ENCODE data around the gene SLC35G6.
"Not testable (repeated sequence)": the region's sequence is repeated elsewhere in the genome, so short reads cannot be mapped to it uniquely, and the experiment has no call there.

The SLC35G6 gene

DNA sequence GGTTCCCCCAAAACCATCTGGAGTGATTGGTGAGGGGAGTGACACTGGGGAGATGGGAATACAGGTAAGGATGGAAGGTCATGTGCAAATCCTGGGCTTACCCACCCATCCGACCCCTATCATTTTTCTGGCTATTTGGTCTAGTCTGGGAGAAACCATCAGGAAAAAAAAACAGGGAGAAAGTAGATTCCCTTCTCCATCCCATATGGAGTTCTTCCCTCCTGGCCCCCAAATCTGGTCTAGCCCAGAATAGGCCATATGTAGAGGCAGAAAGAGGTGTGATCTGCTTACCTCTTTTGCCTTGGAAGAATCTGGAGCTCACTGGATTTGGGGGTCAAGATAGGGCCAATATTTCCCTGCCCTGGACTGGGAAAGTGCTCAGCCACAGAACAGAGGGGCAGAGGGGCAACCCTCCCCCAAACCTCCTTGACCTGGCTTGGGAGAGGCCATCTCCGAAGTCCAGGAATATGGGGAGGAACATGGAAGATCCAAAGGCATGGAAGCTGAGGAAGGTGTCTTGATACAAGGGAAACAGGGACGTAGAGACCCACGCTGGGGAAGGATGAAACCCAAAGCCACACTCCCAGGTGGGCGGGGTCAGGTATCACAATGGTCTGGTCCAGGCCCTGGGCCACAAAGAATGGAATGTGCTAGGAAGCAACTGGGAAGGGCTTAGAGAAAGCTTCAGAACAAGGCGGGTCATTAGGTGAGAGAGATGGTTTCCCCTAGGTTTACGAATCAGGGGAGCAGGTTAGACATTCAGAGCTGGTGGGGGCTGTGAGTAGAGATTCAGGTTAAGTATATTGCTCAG is 20.2 kb upstream of the SLC35G6 start:
- DNase-seq (ENCODE audit: low spot score): no peak

- no peak for DNase-seq (ENCODE audit: low spot score)
Measured at GRCh38 chr17:7462474-7463371, 18.5 kb upstream of the SLC35G6 start.

DNA sequence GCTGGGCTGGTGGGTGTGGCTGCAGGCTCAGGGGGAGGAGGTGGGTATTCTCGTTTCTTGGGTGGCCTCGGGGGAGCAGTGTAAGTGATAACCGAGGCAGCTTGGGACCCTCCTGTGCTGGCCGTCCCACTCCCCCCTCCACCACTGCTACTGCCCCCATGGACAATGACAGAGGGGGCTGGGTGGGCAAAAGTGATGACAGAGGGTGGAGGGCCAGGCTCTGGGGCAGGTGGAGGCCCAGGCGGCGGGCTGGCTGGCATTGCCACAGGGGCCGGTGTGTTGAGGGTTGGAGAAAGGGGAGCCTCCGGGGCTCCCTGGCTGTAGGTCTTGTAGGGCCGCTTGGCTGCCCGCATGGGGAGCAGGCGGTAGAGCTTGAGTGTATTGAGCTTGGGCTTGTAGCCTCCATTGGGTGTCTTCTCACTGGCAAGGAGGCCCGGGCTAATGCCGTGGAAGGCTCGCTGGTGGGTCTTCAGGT is 17.8 kb upstream of the SLC35G6 start:
- no peak for DNase-seq (ENCODE audit: low spot score)

GRCh38 chr17:7464081-7464480 is 17.2 kb upstream of the SLC35G6 start:
- no peak for DNase-seq (ENCODE audit: low spot score)

DNA sequence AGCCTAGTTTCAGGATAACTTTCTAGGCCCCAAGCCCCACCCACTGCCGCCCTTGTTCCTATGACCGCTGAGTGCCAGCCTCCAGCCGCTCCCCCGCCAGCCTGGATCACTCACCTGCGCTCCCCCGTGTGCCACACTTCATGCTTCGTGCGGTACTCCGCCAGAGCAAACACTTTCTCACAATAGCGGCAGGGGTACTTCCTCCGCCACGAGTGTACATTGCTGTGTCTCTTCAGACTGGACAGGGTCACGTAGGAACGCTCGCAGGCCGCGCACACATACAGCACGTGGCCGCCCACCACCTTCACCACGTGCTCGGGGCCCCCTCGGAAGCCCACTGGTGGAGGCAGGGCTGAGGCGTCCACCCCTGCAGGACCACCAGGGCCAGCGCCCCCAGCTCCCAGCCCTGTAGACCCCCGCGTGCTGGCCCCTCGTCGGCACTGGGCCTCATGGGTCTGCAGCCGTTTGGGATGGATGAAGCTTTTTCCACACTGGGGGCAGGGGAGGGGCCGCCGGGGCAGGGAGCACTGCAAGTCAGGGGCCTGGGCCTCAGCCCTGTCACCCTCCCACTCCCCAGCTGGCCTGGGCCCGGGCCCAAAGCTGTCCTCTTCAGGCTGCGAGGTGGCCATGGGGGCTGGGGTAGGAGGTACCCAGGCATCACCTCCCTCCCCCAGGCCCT is 15.5 kb upstream of the SLC35G6 start:
- DNase-seq (ENCODE audit: low spot score): no peak

DNA sequence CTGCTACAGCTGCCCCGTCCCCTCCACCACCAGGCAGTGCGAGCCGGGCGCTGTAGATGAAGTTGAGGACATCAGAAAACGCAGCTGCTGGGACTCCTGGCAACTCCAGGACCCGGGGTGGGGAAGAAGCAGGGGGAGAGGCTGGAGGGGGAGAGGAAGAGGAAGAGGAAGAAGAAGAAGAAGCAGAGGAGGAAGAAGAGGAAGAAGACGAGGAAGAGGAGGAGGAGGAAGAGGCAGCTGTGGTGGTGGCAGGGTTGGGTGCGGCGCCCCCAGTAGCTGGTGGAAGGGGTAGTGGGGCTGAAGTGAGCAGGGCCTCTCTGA is 15.0 kb upstream of the SLC35G6 start:
- no peak for DNase-seq (ENCODE audit: low spot score)

GRCh38 chr17:7466639-7467341 is 14.5 kb upstream of the SLC35G6 start:
- DNase-seq (ENCODE audit: low spot score): no peak

DNA sequence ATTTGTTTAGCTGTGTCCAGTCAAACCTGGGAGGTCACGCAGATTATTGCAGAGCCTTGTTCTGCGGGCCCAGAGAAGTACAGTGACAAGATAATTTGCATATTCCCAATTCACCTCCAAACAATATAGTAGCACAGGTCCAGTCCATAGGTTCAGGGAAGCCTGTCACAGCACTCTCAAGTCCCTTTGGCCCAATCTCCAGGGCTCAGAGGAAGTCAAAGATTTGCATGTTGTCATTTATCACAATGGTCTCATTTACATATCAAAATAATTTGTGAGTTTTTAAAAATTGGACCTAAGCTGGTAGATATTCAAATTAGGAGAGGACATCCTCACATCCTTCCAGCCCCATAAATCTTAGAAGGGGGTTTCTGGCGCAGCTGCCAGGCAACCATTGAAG is 13.7 kb upstream of the SLC35G6 start:
- DNase-seq (ENCODE audit: low spot score): no peak

- DNase-seq (ENCODE audit: low spot score): no peak
Measured at GRCh38 chr17:7468290-7468689, 13.0 kb upstream of the SLC35G6 start.

DNA sequence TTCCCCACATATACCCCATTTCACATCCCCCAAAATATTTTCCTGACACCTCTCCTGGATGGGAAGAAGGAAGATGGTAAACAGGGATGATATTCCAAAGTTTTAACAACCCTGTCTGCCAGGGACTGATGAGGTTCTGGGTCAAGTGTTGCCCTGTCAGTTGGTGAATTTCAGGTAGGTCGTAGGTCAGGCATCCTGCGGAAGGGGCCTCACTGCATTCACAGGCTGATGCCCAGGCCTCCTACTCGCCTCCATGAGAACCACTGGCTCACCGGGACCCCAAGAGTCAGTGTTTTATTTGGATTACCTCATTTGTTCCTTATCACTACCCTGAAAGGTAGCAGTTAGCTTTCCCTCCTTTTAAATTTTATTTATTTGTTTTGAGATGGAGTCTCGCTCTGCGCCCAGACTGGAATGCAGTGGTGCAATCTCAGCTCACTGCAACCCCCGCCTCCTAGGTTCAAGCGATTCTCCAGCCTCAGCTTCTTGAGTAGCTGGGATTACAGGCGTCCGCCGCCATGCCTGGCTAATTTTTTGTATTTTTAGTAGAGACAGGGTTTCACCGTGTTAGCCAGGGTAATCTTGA is 12.3 kb upstream of the SLC35G6 start:
- no peak for DNase-seq (ENCODE audit: low spot score)

DNA sequence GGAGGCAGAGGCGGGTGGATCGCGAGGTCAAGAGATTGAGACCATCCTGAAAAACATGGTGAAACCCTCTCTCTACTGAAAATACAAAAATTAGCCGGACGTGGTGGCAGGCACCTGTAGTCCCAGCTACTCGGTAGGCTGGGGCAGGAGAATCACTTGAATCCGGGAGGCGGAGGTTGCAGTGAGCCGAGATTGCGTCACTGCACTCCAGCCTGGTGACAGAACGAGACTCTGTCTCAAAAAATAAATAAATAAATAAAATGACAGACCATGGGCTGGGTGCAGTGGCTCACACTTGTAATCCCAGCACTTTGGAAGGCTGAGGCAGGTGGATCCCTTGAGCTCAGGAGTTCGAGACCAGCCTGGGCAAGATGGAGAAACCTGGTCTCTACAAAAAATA is 11.4 kb upstream of the SLC35G6 start:
- DNase-seq (ENCODE audit: low spot score): not testable (repeated sequence)

DNA sequence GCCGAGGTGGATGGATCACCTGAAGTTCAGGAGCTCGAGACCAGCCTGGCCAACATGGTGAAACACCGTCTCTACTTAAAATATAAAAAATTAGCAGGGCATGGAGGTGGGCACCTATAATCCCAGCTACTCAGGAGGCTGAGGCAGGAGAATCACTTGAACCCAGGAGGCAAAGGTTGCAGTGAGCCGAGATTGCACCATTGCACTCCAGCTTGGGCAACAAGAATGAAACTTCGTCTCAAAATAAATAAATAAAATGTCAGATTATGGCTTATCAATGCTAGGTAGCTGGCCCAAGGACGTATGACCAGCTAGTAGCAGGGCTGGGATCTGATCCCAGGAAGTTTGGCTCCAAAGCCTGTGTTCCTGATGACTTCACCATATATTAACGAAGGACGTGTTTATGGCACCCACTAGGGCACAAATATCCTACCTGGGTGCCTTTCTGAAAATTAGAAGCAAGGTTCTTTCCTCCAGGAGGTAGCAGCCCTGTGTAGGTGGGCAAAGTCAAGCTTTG is 10.7 kb upstream of the SLC35G6 start:
- not testable (repeated sequence) for DNase-seq (ENCODE audit: low spot score)

- DNase-seq (ENCODE audit: low spot score): no peak
Measured at GRCh38 chr17:7471729-7472128, 9.5 kb upstream of the SLC35G6 start.

- not testable (repeated sequence) for DNase-seq (ENCODE audit: low spot score)
Measured at GRCh38 chr17:7474767-7475166, 6.5 kb upstream of the SLC35G6 start.

DNA sequence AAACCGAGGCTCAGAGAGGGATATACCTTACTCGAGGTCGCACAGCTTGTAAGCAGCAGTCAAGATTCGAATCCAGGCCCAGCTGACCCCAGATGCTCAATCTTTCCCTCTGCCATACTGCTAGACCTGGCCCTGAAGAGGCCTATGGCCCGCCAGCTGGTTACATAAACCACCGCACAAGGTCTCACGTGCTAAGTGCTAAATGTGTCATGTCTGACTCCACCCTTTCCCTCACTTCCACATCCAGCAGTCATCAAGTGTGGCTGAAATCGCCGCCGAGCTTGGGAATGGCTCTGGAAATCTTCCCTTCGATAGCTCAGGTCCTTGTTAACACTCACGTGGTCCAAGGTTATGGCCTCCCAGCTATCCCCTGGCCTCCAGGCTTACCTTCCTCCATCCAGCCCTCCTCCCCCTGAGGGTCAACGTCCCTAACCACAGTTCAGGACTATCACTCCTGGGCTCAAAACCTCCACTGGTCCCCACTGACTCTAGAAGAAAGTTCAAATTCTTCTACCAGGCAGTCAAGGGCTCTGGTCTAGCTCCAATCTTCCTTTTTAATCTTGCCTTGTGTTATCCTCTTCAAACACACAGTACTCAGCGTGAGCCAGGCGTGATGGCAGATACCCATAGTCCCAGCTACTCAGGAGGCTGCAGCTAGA is 5.4 kb upstream of the SLC35G6 start:
- DNase-seq (ENCODE audit: low spot score): no peak

DNA sequence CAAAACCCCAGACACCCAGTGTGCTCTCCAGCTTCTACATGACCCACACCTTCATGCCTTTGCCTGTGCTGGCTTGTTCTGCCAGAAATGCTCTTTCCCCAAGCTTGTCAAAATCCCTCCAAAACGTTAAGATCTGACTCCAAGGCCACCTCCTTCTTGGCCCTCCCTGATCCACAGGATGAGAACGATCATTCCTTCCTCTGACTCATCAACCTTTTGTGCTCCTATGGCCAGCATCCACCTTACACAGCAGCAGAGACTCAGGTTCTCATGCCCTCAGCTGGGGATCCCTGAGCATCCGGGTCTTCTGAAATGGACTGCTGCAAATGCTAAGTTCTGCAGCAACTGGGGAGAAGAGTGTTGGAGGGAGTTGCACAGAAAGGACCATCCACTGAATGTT is 4.8 kb upstream of the SLC35G6 start:
- DNase-seq (ENCODE audit: low spot score): no peak

DNA sequence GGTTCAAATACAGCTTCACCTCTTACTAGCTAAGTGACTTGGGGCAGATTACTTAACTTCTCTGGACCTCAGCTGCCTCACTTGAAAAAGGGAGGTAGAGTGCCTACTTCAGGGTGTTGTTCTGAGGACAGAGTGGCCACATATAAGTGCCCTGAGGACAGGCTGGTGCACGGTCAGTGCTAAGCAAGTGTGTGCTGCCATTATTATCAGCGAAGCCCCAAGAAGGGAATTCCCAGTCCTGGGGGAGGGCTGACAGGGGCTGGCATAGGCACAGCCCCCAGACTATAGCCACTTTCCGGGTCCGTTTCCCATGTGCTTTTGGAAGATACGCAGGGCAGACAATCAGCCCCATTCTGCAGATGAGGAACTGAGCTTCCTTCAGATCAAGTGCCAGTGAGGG is 4.3 kb upstream of the SLC35G6 start:
- no peak for DNase-seq (ENCODE audit: low spot score)

DNA sequence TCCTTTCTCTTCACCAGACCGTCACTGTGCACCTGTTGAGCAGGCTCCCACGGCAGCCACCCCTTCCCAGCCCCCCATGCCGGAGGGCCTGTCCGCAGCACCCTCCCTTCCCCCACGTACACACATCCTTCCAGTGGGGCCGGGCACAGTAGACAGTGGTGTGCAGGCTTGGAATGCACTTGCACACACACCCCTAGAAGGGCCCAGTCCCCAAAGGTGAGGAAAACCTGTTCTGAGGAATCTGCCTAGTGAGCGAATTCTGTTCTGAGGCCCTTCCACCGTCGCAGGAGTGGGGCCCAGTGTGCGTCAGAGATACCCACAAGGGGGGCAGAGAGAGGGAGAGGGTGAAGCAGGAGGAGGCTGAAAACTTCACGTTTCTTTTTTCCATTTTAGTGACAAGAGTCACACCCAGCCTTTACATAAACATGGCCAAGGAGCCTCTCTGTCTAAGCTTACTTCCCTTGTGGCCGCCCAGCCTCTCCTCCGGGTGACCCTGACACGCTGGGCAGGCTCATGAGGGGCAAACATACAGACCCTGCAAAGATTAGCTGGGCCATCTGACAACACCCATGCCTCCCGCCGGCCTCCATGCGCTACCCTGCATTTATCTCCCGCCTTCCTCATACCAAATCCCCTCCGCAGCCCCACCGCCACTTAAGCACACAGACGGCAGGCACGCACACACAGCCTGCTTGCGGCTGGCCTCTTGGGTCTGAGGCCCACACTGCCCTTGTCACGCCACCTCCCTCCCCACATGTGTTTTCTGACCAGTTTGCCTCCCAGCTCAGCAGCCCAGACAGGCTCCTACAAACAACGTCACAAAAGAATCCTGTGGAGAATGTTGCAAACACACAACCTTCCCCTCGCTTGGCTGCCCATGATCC is 3.6 kb upstream of the SLC35G6 start:
- DNase-seq (ENCODE audit: low spot score): no peak

DNA sequence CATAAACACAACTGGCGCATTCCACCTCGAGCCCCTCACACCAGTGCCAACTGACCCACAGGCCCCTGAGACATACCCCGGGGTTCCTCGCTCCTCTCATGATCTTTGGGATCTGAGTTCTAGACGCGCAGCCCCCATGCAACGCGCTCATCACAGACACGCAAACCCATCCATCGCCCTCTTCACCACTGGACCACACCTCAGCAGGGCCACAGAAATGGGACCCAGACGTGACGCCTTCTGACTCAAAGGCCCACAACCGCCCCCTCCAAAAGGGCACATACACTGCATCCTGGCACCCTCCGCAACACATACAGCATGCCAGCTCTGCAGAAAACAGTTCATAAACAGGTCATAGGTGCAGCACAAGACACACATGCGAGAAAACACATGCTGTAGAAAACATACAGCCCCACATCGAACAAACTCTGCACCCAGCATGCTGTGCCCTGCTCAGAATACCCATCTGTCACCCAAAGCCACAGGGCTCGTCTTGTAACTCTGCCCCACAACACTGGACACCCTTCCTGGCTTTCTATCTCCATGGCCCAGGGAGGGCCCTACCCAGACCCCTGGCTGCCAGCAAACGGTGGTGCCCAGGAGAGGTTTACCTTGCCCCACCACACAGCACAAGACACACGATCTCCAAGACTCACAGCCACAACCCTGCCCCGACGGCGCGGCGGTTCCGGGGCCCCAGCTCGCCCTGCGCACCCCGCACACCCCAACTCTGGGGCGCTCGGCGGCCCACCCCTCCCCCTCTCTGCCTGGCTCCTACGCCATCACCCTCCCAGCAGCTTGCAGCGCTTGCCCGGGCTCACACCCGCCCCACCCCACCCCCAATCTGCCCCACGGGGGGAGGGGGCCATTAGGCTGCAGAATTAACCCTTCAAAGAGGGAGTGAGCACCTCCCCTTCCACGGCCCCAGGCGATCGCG is 2.7 kb upstream of the SLC35G6 start:
- DNase-seq (ENCODE audit: low spot score): peak; percentile 31
